ENCODE results near the gene BNIPL.
A peak's percentile ranks its signal among the peaks of the same experiment; 100 is the strongest.

The BNIPL gene

GRCh38 chr1:150994248-150994647 is 42.1 kb upstream of the BNIPL start:
- Histone ChIP-seq H3K4me1 (ENCODE audit: insufficient read depth, low read length, severe bottlenecking) (peaks cover 6% of the 10 kb centered on the region), H3K9ac (ENCODE audit: low read length) (no peak overlapping the region), H4K20me1 (ENCODE audit: insufficient read depth, low read length) (no peaks in the 10 kb centered on the region), H3K9me2 (ENCODE audit: low read depth, low read length) (no peaks in the 10 kb centered on the region), H3K4me2 (ENCODE audit: low read length) (no peak overlapping the region), H3F3A (ENCODE audit: insufficient read depth, low read length) (no peaks in the 10 kb centered on the region), H3K27ac (ENCODE audit: low read depth, low read length, poor library complexity, severe bottlenecking) (no peak overlapping the region), H3K4me3 (ENCODE audit: low read depth, low read length, poor library complexity, severe bottlenecking) (no peak overlapping the region), H3K9me3 (ENCODE audit: low read length) (no peaks in the 10 kb centered on the region), H3K79me2 (ENCODE audit: insufficient read depth, low read length) (no peaks in the 10 kb centered on the region), H2AFZ (ENCODE audit: low read length) (no peak overlapping the region), H3K36me3 (ENCODE audit: insufficient read depth, low read length) (no peaks in the 10 kb centered on the region), H3K27me3 (ENCODE audit: insufficient read depth, low read length) (no peaks in the 10 kb centered on the region)
- TF ChIP-seq EZH2 (IDR thresholded peaks at IDR 0.05; ENCODE audit: borderline replicate concordance, low read length) = no peak
- TF ChIP-seq, protein P1, sequence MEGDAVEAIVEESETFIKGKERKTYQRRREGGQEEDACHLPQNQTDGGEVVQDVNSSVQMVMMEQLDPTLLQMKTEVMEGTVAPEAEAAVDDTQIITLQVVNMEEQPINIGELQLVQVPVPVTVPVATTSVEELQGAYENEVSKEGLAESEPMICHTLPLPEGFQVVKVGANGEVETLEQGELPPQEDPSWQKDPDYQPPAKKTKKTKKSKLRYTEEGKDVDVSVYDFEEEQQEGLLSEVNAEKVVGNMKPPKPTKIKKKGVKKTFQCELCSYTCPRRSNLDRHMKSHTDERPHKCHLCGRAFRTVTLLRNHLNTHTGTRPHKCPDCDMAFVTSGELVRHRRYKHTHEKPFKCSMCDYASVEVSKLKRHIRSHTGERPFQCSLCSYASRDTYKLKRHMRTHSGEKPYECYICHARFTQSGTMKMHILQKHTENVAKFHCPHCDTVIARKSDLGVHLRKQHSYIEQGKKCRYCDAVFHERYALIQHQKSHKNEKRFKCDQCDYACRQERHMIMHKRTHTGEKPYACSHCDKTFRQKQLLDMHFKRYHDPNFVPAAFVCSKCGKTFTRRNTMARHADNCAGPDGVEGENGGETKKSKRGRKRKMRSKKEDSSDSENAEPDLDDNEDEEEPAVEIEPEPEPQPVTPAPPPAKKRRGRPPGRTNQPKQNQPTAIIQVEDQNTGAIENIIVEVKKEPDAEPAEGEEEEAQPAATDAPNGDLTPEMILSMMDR (IDR thresholded peaks at IDR 0.05; ENCODE audit: low read length) = no peak

DNA sequence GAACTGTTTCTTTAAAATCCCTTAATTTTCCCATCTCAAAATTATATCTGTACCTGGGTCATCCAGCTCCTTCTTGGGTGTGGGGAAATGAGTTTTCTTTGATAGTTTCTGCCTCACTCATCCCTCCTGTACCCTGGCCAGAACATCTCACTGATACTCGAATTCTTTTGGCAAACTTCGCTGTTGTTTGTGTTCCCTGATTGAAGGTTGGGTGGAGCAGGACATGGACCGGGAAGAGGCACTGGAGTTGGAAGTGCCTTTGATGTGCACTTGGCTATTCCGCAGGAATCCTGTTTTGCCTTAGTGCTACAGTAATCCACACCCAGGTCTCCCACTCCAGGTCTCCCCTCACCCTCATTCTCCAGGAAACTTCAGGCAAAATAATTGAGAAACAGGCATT is 40.9 kb upstream of the BNIPL start:
- Histone ChIP-seq H3K79me2 (ENCODE audit: insufficient read depth, low read length) (no peaks in the 10 kb centered on the region), H3F3A (ENCODE audit: insufficient read depth, low read length) (no peaks in the 10 kb centered on the region), H3K4me2 (ENCODE audit: low read length) (peak overlapping the region; percentile 13; the same call in 1 of the 2 replicates), H3K9me2 (ENCODE audit: low read depth, low read length) (no peaks in the 10 kb centered on the region), H3K4me3 (ENCODE audit: low read depth, low read length, poor library complexity, severe bottlenecking) (no peak overlapping the region), H3K9ac (ENCODE audit: low read length) (no peak overlapping the region), H3K36me3 (ENCODE audit: insufficient read depth, low read length) (no peaks in the 10 kb centered on the region; the same call in 1 of the 2 replicates), H3K9me3 (ENCODE audit: low read length) (no peaks in the 10 kb centered on the region), H4K20me1 (ENCODE audit: insufficient read depth, low read length) (no peaks in the 10 kb centered on the region), H3K27me3 (ENCODE audit: insufficient read depth, low read length) (no peaks in the 10 kb centered on the region), H3K4me1 (ENCODE audit: insufficient read depth, low read length, severe bottlenecking) (peaks cover 10% of the 10 kb centered on the region), H3K27ac (ENCODE audit: low read depth, low read length, poor library complexity, severe bottlenecking) (no peak overlapping the region), H2AFZ (ENCODE audit: low read length) (peak overlapping the region; percentile 10; the same call in 1 of the 2 replicates)
- TF ChIP-seq EZH2 (IDR thresholded peaks at IDR 0.05; ENCODE audit: borderline replicate concordance, low read length) = no peak
- TF ChIP-seq, protein P1 (IDR thresholded peaks at IDR 0.05; ENCODE audit: low read length) = no peak

GRCh38 chr1:150995896-150996295 is 40.5 kb upstream of the BNIPL start:
- peak overlapping the region; percentile 10; the same call in 1 of the 2 replicates for H2AFZ ChIP-seq (ENCODE audit: low read length)
- no peak overlapping the region for H3K4me3 ChIP-seq (ENCODE audit: low read depth, low read length, poor library complexity, severe bottlenecking)
- TF ChIP-seq, protein P1 (IDR thresholded peaks at IDR 0.05; ENCODE audit: low read length) = peak; percentile 75
- no peak for TF ChIP-seq EZH2 (IDR thresholded peaks at IDR 0.05; ENCODE audit: borderline replicate concordance, low read length)

More at GRCh38 chr1:150995896-150996295, 40.5 kb upstream of the BNIPL start:
- Histone ChIP-seq H3K79me2 (ENCODE audit: insufficient read depth, low read length) (no peaks in the 10 kb centered on the region), H4K20me1 (ENCODE audit: insufficient read depth, low read length) (no peaks in the 10 kb centered on the region), H3K36me3 (ENCODE audit: insufficient read depth, low read length) (no peaks in the 10 kb centered on the region; the same call in 1 of the 2 replicates), H3K9ac (ENCODE audit: low read length) (no peak overlapping the region), H3K9me3 (ENCODE audit: low read length) (no peaks in the 10 kb centered on the region), H3K4me2 (ENCODE audit: low read length) (peak overlapping the region; percentile 13; the same call in 1 of the 2 replicates), H3F3A (ENCODE audit: insufficient read depth, low read length) (no peaks in the 10 kb centered on the region), H3K27me3 (ENCODE audit: insufficient read depth, low read length) (no peaks in the 10 kb centered on the region), H3K9me2 (ENCODE audit: low read depth, low read length) (no peaks in the 10 kb centered on the region), H3K27ac (ENCODE audit: low read depth, low read length, poor library complexity, severe bottlenecking) (no peak overlapping the region), H3K4me1 (ENCODE audit: insufficient read depth, low read length, severe bottlenecking) (peaks cover 10% of the 10 kb centered on the region)

All from OCI-LY1 (cell line).